ENCODE data around the gene TEKT1.

DNA sequence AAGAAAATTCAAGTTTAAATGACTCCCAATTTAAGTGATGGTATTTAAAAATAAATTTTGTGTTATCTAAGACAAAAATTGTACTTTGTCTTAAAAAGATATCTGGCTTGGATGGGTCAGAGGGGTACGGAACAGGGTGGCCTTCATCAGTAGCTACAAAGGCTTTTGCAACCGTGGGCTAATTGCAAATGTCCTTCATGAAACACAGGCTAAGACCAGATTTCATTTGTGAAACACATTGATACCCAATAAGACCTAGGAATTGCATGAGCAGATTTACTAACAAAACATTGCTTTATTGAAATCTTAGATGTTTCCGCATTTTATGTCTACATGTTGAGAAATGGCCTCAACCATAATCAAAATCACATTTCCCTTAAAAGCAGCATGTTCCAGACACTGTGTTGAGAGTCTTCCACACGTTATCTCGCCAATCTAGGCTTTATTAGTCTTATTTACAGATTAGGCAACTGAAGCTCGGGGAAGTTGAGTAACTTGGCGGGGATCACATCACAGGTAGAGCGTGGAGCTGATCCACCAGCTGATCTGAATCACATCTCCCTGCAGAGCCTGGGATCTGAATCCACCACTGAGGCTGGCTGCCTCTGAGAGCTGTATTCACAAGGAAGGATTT lies 33.7 kb downstream of the TEKT1 start:
- TF ChIP-seq, protein P1, sequence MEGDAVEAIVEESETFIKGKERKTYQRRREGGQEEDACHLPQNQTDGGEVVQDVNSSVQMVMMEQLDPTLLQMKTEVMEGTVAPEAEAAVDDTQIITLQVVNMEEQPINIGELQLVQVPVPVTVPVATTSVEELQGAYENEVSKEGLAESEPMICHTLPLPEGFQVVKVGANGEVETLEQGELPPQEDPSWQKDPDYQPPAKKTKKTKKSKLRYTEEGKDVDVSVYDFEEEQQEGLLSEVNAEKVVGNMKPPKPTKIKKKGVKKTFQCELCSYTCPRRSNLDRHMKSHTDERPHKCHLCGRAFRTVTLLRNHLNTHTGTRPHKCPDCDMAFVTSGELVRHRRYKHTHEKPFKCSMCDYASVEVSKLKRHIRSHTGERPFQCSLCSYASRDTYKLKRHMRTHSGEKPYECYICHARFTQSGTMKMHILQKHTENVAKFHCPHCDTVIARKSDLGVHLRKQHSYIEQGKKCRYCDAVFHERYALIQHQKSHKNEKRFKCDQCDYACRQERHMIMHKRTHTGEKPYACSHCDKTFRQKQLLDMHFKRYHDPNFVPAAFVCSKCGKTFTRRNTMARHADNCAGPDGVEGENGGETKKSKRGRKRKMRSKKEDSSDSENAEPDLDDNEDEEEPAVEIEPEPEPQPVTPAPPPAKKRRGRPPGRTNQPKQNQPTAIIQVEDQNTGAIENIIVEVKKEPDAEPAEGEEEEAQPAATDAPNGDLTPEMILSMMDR (IDR thresholded peaks at IDR 0.05) = no peak
- no peak for TF ChIP-seq POLR2AphosphoS5 (IDR thresholded peaks at IDR 0.05)
- no peak for TF ChIP-seq POLR2A (IDR thresholded peaks at IDR 0.05)
- TF ChIP-seq EP300 (IDR thresholded peaks at IDR 0.05) = no peak
